ENCODE results near the gene DIS3.
"Not testable (repeated sequence)": the region's sequence is repeated elsewhere in the genome, so short reads cannot be mapped to it uniquely, and the experiment has no call there.

DIS3 gene, protein sequence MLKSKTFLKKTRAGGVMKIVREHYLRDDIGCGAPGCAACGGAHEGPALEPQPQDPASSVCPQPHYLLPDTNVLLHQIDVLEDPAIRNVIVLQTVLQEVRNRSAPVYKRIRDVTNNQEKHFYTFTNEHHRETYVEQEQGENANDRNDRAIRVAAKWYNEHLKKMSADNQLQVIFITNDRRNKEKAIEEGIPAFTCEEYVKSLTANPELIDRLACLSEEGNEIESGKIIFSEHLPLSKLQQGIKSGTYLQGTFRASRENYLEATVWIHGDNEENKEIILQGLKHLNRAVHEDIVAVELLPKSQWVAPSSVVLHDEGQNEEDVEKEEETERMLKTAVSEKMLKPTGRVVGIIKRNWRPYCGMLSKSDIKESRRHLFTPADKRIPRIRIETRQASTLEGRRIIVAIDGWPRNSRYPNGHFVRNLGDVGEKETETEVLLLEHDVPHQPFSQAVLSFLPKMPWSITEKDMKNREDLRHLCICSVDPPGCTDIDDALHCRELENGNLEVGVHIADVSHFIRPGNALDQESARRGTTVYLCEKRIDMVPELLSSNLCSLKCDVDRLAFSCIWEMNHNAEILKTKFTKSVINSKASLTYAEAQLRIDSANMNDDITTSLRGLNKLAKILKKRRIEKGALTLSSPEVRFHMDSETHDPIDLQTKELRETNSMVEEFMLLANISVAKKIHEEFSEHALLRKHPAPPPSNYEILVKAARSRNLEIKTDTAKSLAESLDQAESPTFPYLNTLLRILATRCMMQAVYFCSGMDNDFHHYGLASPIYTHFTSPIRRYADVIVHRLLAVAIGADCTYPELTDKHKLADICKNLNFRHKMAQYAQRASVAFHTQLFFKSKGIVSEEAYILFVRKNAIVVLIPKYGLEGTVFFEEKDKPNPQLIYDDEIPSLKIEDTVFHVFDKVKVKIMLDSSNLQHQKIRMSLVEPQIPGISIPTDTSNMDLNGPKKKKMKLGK

DNA sequence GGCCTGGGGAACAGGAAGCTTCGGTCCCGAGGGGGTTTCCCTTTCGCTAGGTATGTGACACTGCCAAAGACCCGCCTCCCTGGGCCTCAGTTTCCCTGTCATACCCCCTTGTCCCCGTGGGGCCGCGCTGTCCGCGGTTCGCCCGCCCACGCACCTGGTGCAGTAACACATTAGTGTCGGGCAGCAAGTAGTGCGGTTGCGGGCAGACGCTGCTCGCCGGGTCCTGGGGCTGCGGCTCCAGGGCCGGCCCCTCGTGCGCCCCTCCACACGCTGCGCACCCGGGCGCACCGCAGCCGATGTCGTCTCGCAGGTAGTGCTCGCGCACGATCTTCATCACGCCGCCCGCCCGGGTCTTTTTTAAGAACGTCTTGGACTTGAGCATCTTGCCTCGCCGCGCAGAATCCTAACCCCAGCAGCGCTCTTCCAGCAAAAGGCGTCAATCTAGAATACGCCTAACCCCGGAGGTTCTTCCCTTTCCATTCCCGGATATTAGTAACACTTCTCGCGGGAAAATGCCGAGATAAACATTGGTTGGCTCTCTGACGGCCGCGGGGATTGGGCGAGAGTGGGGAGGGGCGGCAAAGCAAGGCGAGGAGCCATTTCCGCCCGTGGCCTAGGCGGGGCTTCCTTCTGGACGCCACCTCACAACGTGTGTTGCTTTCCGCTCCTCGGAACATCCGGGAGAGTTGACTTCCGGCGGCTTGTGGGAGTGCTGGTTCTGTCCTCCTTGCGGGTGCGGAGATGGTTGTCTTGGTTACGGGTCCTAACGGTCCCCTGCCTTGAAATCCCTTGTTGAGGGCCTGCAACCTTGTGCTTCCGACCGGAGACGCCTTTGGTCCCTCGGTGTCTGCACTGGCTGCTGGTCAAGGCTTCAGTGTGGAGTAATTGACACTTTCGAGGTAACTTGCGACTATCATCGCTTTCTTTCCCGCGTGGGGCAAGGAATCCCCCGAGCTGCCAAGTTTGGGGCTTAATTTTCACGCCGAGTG is at the start of gene DIS3, which contains the start of gene PIBF1:
Gene DIS3, minus strand, starts transcription at position 450 of the 989 bp plus-strand sequence. Its CDS starts 68 bp downstream, at position 382.
Gene PIBF1, plus strand, starts transcription at position 683 of the 989 bp plus-strand sequence. CDS start 1,337 bp downstream, outside the sequence.
- Histone ChIP-seq H3K4me3 (peak within 1 kb of the TSS; percentile 76), H3K36me3 (replicated peaks) (peaks cover 31% of the 10 kb centered on the region), H3K4me1 (peaks cover 14% of the 10 kb centered on the region), H3K27me3 (ENCODE audit: low read depth) (no peaks in the 10 kb centered on the region), H3K9me3 (no peaks in the 10 kb centered on the region)
- in situ Hi-C loops (cut with MboI; ENCODE audit: low sequenced_read_pairs) = no loop called here
- DNase-seq (ENCODE audit: low spot score in 2 of 2) = peak; percentile 95 to 99

DNA sequence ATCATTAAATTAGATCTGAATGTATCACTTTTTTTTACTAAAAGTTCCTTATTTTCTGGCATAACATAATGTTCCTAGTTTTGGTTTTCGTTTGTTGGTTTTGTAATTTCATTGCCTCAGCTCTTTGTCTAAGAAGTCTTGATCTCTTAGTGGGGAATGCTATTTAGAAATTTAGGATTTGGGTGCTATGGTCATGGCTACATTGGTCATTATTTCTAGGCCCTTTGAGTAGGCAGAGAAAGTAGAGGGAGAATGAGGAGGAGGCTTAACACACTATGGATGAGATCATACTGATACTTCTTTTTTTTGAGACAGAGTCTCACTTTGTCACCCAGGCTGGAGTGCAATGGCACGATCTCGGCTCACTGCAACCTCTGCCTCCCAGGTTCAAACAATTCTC is 42.0 kb upstream of the DIS3 start:
- Histone ChIP-seq H3K27me3 (ENCODE audit: low read depth) (no peaks in the 10 kb centered on the region), H3K9me3 (no peaks in the 10 kb centered on the region), H3K4me1 (peaks cover 13% of the 10 kb centered on the region), H3K36me3 (replicated peaks) (no peaks in the 10 kb centered on the region; the same call in 1 of the 2 replicates), H3K4me3 (no peak overlapping the region)
- no peak for DNase-seq (ENCODE audit: low spot score in 2 of 2)
- in situ Hi-C loops (cut with MboI; ENCODE audit: low sequenced_read_pairs) = loop anchor here (25.0 kb wide), 1 partner anchor 889 kb away; no protein-coding TSS in a partner anchor

DNA sequence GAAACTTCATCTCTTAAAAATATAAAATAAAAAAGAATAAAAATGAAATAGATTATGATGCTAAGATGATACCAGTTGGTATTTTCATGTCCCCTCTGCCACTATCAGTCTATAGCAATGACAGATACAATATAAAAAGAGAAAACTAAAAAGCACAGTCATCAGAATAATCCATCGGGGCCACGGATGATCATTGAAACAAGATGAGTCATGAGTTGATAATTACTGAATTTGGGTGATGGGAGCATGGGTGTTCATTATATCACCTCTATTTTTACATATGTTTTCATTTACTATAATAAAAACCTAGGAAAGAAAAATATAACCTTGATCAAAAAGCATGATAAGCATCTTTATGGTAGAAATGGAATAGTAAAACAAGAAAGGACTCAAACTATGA is 41.4 kb upstream of the DIS3 start:
- Histone ChIP-seq H3K27me3 (ENCODE audit: low read depth) (no peaks in the 10 kb centered on the region), H3K9me3 (no peaks in the 10 kb centered on the region), H3K36me3 (replicated peaks) (no peaks in the 10 kb centered on the region; the same call in 1 of the 2 replicates), H3K4me1 (peaks cover 13% of the 10 kb centered on the region), H3K4me3 (no peak overlapping the region)
- in situ Hi-C loops (cut with MboI; ENCODE audit: low sequenced_read_pairs) = loop anchor here (25.0 kb wide), 1 partner anchor 889 kb away; no protein-coding TSS in a partner anchor
- DNase-seq (ENCODE audit: low spot score in 2 of 2) = no peak

DNA sequence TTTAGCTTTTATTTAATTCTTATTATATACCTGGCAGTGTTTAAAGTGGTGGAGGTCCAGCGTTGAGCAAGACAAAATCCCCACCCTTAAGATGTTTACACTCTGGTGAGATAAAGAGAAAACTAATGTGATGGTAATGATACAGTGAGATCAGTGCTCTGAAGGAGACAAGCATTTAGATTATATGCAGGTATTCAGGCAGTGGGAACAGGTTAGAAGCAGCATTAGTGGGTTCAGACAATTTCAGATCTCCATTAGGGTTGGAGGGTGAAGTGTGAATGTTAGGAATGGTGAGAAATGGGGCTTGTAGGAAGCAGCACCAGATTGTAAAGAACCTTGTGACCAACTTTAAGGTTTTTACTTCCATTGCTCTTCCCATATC is 39.2 kb upstream of the DIS3 start:
- Histone ChIP-seq H3K36me3 (replicated peaks) (no peaks in the 10 kb centered on the region), H3K4me3 (no peak overlapping the region), H3K9me3 (no peaks in the 10 kb centered on the region), H3K4me1 (peaks cover 13% of the 10 kb centered on the region), H3K27me3 (ENCODE audit: low read depth) (no peaks in the 10 kb centered on the region)
- DNase-seq (ENCODE audit: low spot score in 2 of 2) = no peak
- in situ Hi-C loops (cut with MboI; ENCODE audit: low sequenced_read_pairs) = loop anchor here (25.0 kb wide), 1 partner anchor 891 kb away; no protein-coding TSS in a partner anchor

DNA sequence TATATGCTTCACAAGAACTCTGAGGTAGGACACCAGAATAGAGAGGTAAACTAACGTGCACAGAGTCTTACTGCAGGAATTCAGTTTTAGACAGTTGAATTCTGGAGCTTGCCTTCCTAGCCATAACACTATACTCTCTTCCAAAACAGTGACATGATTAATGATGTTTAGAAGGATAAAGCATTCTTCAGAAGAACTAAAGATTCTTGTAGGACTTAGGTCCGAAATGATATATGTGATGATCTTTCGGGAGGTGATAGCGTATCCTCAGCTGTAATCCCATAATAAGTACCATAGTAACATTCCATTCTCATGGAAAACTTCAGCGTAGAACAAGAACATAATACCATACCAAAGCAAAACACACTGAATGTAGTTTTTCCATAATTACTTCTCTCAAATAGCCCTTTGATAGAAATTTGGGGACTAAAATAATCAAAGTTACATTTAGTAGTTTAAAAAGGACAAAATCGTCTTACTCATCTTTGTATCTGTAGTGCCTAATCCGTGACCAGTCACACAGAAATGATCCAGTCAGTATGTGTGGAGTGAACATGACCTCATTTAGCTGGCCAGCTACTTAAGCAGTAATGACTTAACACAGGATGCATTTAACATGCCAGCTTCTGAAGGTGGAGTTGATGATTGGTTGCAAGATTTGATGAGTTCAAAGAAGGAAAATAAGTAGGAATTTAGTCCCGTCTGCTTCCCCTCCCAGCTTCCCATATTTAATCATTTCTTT is 38.6 kb upstream of the DIS3 start:
- no peak overlapping the region for H3K4me3 ChIP-seq
- H3K4me1 ChIP-seq = peaks cover 13% of the 10 kb centered on the region
- H3K27me3 ChIP-seq (ENCODE audit: low read depth) = no peaks in the 10 kb centered on the region
- DNase-seq (ENCODE audit: low spot score in 2 of 2) = peak; percentile 10 to 63
- no peaks in the 10 kb centered on the region for H3K9me3 ChIP-seq
- in situ Hi-C loops (cut with MboI; ENCODE audit: low sequenced_read_pairs) = loop anchor here (25.0 kb wide), 1 partner anchor 892 kb away; no protein-coding TSS in a partner anchor
- no peaks in the 10 kb centered on the region for H3K36me3 ChIP-seq (replicated peaks)

DNA sequence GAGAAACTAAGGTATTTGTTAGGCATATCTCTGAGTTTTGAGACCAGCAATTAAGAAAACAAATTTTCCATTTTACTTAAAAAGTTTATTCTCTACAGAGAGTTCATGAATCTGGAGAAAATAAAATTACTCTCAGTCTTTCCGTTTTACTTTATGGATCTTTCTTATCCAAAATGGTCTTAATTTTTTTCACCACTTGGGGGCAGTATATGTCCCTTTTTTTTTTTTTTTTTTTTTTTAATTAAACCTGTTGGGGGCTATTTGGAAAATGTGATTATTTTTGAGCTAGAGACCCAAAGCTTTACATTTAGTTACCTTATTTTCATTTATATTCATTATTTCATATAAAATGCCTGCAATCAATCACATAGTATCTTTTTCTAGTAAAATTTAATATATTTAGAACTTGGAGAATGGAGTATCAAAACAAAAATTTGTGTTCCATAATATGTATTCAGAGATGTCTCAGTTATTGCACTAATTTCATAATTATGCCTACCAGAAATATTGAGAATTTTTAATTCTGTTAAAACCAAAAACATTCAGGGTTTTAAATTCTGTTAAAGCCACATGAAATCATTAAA is 27.3 kb upstream of the DIS3 start:
- Histone ChIP-seq H3K4me3 (no peak overlapping the region), H3K36me3 (replicated peaks) (no peaks in the 10 kb centered on the region), H3K4me1 (peaks cover 3% of the 10 kb centered on the region; the same call in 1 of the 2 replicates), H3K9me3 (no peaks in the 10 kb centered on the region), H3K27me3 (ENCODE audit: low read depth) (no peaks in the 10 kb centered on the region)
- DNase-seq (ENCODE audit: low spot score in 2 of 2) = no peak
- in situ Hi-C loops (cut with MboI; ENCODE audit: low sequenced_read_pairs) = loop anchor here (25.0 kb wide), 1 partner anchor 903 kb away; no protein-coding TSS in a partner anchor

DNA sequence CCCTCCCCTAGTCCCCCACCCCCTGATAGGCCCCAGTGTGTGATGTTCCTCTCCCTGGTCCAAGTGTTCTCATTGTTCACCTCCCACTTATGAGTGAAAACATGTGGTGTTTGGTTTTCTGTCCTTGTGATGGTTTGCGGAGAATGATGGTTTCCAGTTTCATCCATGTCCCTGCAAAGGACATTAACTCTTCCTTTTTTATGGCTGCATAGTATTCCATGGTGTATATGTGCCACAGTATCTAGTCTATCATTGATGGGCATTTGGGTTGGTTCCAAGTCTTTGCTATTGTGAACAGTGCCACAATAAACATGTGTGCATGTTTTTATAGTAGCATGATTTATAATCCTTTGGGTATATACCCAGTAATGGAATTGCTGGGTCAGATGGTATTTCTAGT is 24.8 kb upstream of the DIS3 start:
- not testable (repeated sequence) for H3K4me3 ChIP-seq; H3K4me1 ChIP-seq; H3K9me3 ChIP-seq; H3K36me3 ChIP-seq (replicated peaks); H3K27me3 ChIP-seq (ENCODE audit: low read depth); DNase-seq (ENCODE audit: low spot score in 2 of 2)
- in situ Hi-C loops (cut with MboI; ENCODE audit: low sequenced_read_pairs) = loop anchor here (25.0 kb wide), 1 partner anchor 906 kb away; no protein-coding TSS in a partner anchor

DNA sequence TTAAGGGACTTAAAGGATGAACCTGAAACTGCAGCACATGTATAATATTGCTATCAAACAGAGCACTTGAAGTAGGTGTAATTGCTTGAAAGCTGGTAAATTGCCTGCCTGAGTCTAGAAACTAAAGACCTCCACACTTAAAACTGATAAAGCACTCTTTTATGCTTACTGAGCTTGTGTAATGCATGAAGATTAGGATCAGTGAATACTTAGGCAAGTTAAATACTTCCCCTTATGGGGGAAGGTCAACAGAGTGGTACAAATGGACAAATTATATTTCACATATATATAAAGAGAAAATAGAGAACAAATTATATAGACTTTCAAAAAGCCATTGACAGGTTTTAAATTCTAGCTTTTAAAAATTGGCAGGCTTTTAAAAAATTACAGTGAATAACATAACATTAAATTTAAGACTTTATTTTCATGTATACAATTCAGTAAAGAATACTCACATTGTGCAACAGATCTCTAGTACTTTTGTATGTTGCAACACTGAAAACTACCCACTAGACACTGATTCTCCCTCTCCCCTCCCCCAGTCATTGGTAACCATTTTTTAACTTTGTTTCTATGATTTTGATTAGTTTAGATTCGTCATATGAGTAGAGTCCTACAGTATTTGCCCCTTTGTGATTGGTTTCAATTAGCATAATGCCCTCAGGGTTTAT is 24.1 kb upstream of the DIS3 start:
- peak in 1 of 2 experiments; percentile 33 for DNase-seq (ENCODE audit: low spot score in 2 of 2)
- H3K4me1 ChIP-seq = peaks cover 3% of the 10 kb centered on the region; the same call in 1 of the 2 replicates
- H3K4me3 ChIP-seq = no peak overlapping the region
- in situ Hi-C loops (cut with MboI; ENCODE audit: low sequenced_read_pairs) = loop anchor here (25.0 kb wide), 1 partner anchor 906 kb away; no protein-coding TSS in a partner anchor
- H3K27me3 ChIP-seq (ENCODE audit: low read depth) = no peaks in the 10 kb centered on the region
- H3K36me3 ChIP-seq (replicated peaks) = no peaks in the 10 kb centered on the region
- H3K9me3 ChIP-seq = no peaks in the 10 kb centered on the region

DNA sequence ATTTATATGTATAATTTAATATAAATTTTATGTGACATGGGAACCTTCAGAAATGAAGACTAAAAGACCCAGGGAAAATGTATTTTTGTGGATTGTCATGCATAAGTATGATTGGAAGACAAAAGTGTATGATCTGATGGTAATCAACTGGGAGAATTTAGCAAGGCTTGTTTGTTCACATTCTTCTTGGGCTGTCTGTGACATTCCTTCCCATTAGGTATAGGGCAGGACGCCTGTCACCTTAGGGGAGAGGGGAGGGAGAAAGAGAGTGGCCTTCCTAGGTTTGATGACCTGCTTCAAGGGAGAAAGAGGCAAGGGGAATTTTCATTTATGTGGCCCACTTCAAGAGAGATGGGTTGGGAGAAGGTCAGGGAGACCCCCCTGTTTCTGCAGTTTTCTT is 22.6 kb upstream of the DIS3 start:
- in situ Hi-C loops (cut with MboI; ENCODE audit: low sequenced_read_pairs) = loop anchor here (25.0 kb wide), 1 partner anchor 908 kb away; no protein-coding TSS in a partner anchor
- Histone ChIP-seq H3K4me3 (no peak overlapping the region), H3K36me3 (replicated peaks) (no peaks in the 10 kb centered on the region), H3K27me3 (ENCODE audit: low read depth) (no peaks in the 10 kb centered on the region), H3K9me3 (no peaks in the 10 kb centered on the region), H3K4me1 (peaks cover 3% of the 10 kb centered on the region; the same call in 1 of the 2 replicates)
- DNase-seq (ENCODE audit: low spot score in 2 of 2) = no peak

DNA sequence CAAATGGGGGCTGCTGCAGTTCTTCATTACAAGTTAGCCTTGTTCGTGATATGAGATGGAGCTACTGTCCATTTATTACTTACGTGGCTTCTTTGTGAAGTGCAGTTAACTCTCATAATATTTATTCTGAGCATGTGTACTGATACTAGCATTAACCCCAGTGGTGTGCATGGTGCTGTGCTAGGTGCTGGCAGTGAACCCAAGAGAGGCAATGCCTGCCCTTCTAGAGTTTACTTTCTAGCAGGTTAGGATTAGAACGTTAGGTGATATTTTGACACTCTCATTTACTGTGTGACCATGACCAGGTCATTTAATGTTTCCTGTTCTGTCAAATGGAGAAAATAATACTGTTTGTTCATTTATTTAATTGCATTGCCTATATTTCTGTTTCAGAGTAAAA is 17.1 kb upstream of the DIS3 start:
- peaks cover 2% of the 10 kb centered on the region; the same call in 1 of the 2 replicates for H3K4me1 ChIP-seq
- peaks cover 7% of the 10 kb centered on the region for H3K36me3 ChIP-seq (replicated peaks)
- H3K27me3 ChIP-seq (ENCODE audit: low read depth) = no peaks in the 10 kb centered on the region
- no peak for DNase-seq (ENCODE audit: low spot score in 2 of 2)
- no peaks in the 10 kb centered on the region for H3K9me3 ChIP-seq
- in situ Hi-C loops (cut with MboI; ENCODE audit: low sequenced_read_pairs) = no loop called here
- no peak overlapping the region for H3K4me3 ChIP-seq

DNA sequence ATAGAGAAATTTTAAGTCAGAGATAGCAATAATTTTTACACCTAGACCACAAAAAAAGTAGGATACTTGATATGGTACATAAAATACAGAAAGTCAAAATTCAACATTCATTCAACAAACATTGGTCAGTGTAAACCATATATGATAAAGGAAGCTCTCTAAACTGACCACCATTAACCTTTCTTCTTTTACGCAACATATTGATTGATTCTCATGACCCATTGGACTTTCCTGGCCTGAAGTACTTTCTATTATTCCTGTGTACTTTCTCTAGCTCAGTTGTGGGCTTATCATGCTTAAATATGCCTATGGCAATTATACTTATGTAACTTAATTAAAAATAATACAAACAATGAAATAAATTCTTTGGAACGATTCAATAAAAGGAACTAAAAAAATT is 10.9 kb upstream of the DIS3 start:
- no peak for DNase-seq (ENCODE audit: low spot score in 2 of 2)
- Histone ChIP-seq H3K36me3 (replicated peaks) (peaks cover 15% of the 10 kb centered on the region), H3K4me3 (no peak overlapping the region), H3K4me1 (peaks cover 2% of the 10 kb centered on the region; the same call in 1 of the 2 replicates), H3K9me3 (no peaks in the 10 kb centered on the region), H3K27me3 (ENCODE audit: low read depth) (no peaks in the 10 kb centered on the region)
- in situ Hi-C loops (cut with MboI; ENCODE audit: low sequenced_read_pairs) = no loop called here

All from HAP-1 (cell line).